ENCODE measurements around the gene TEX35.

Gene TEX35

GRCh38 chr1:178560871-178561376 is 48.0 kb downstream of the TEX35 start:
- DNase-seq (ENCODE audit: extremely low spot score): no peak
- ChIA-PET POLR2A (no interaction called here), CTCF (no interaction called here)
- TF ChIP-seq FOXK2 (IDR thresholded peaks at IDR 0.05) (no peak), SP1 (IDR thresholded peaks at IDR 0.05) (no peak), NFRKB (IDR thresholded peaks at IDR 0.05) (no peak), FOXA1 (IDR thresholded peaks at IDR 0.05) (no peak), HDGF (IDR thresholded peaks at IDR 0.05; ENCODE audit: borderline replicate concordance) (no peak), ZNF384 (IDR thresholded peaks at IDR 0.05) (no peak), LEF1 (IDR thresholded peaks at IDR 0.05; ENCODE audit: borderline replicate concordance) (no peak), BHLHE40 (IDR thresholded peaks at IDR 0.05; ENCODE audit: borderline replicate concordance) (no peak), TARDBP (IDR thresholded peaks at IDR 0.05) (no peak), ELF4 (IDR thresholded peaks at IDR 0.05) (no peak), SUZ12 (IDR thresholded peaks at IDR 0.05) (no peak), CTBP1 (IDR thresholded peaks at IDR 0.05; ENCODE audit: borderline replicate concordance) (no peak), L3MBTL2 (conservative IDR thresholded peaks at IDR 0.05) (no peak), ARNT (IDR thresholded peaks at IDR 0.05) (no peak), FOXM1 (IDR thresholded peaks at IDR 0.05; ENCODE audit: borderline replicate concordance) (no peak)
- TF ChIP-seq, protein P1, sequence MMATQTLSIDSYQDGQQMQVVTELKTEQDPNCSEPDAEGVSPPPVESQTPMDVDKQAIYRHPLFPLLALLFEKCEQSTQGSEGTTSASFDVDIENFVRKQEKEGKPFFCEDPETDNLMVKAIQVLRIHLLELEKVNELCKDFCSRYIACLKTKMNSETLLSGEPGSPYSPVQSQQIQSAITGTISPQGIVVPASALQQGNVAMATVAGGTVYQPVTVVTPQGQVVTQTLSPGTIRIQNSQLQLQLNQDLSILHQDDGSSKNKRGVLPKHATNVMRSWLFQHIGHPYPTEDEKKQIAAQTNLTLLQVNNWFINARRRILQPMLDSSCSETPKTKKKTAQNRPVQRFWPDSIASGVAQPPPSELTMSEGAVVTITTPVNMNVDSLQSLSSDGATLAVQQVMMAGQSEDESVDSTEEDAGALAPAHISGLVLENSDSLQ (IDR thresholded peaks at IDR 0.05): no peak

DNA sequence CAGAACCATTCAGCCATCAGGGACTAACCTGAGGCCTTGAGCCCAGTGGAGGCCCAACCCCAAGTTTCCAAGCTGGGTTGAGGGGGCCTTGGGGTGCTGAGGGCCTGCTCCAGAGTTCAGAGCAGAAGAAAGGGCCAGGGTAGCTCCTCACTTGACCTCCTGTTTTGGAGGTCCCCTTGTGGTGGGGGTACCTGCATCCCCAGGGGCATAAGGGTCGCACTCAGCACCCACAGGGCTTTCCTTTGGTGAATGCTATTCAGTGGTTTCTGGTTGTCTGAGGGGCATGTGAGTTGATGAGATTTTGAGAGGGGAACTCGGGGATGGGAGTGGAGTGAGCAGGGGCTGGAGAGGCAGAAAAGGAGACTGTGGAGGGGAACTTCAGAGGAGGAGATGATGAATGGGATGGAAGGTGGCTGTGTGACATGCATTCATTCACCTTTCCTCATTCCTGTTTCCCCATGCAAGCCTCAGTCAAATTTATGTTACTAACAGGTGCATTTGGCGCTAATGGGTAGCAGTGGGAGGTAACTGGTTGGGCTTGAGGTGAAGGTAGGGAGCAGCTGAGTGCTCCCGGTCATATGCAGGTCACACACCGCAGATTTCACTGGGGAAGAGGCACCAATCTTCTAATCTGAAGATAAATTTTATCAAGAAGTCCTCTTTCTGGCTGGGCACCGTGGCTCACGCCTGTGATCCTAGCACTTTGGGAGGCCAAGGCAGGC is 50.4 kb downstream of the TEX35 start:
- ChIA-PET POLR2A (no interaction called here), CTCF (no interaction called here)
- DNase-seq (ENCODE audit: extremely low spot score): no peak
- TF ChIP-seq TARDBP (IDR thresholded peaks at IDR 0.05): no peak
- no peak for TF ChIP-seq CTBP1 (IDR thresholded peaks at IDR 0.05; ENCODE audit: borderline replicate concordance)
- TF ChIP-seq FOXK2 (IDR thresholded peaks at IDR 0.05): no peak
- no peak for TF ChIP-seq FOXM1 (IDR thresholded peaks at IDR 0.05; ENCODE audit: borderline replicate concordance)
- TF ChIP-seq L3MBTL2 (conservative IDR thresholded peaks at IDR 0.05): no peak
- TF ChIP-seq SUZ12 (IDR thresholded peaks at IDR 0.05): no peak
- no peak for TF ChIP-seq SP1 (IDR thresholded peaks at IDR 0.05)
- TF ChIP-seq, protein P1 (IDR thresholded peaks at IDR 0.05): no peak
- no peak for TF ChIP-seq HDGF (IDR thresholded peaks at IDR 0.05; ENCODE audit: borderline replicate concordance)
- no peak for TF ChIP-seq NFRKB (IDR thresholded peaks at IDR 0.05)
- TF ChIP-seq ZNF384 (IDR thresholded peaks at IDR 0.05): no peak
- TF ChIP-seq LEF1 (IDR thresholded peaks at IDR 0.05; ENCODE audit: borderline replicate concordance): no peak
- no peak for TF ChIP-seq FOXA1 (IDR thresholded peaks at IDR 0.05)
- TF ChIP-seq ARNT (IDR thresholded peaks at IDR 0.05): no peak

- CTCF ChIA-PET: interaction anchor here (1.0 kb wide), 1 partner anchor 31 kb away, joined by 10 read pairs; no protein-coding TSS in a partner anchor
- no peak for DNase-seq (ENCODE audit: extremely low spot score)
- TF ChIP-seq FOXA1 (IDR thresholded peaks at IDR 0.05) (no peak), TARDBP (IDR thresholded peaks at IDR 0.05) (no peak)
- POLR2A ChIA-PET: no interaction called here
Measured at GRCh38 chr1:178564086-178564782, 51.3 kb downstream of the TEX35 start.

DNA sequence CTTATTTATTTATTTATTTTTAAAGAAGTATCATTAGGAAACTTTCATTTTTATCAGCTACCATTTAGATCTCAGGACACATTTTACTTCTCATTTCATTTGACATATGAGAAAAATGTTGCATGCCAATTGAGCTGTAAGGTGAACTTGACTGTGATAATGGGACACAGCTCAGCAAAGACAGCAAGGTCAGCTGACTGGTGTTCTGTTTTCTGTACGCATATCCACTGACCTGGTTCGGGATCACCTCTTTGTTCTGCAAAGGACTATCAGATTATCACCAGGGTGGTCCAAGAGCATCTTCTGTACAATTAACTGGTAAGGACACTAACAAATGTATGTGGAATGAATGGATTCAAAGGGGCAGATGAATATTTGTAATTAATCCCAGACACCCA is 51.9 kb downstream of the TEX35 start:
- DNase-seq (ENCODE audit: extremely low spot score): no peak
- TF ChIP-seq TARDBP (IDR thresholded peaks at IDR 0.05) (no peak), FOXA1 (IDR thresholded peaks at IDR 0.05) (no peak), NFRKB (IDR thresholded peaks at IDR 0.05) (no peak), FOXM1 (IDR thresholded peaks at IDR 0.05; ENCODE audit: borderline replicate concordance) (no peak), ZNF384 (IDR thresholded peaks at IDR 0.05) (no peak), SP1 (IDR thresholded peaks at IDR 0.05) (no peak), CTBP1 (IDR thresholded peaks at IDR 0.05; ENCODE audit: borderline replicate concordance) (no peak), FOXK2 (IDR thresholded peaks at IDR 0.05) (no peak), SUZ12 (IDR thresholded peaks at IDR 0.05) (no peak), L3MBTL2 (conservative IDR thresholded peaks at IDR 0.05) (no peak), ARNT (IDR thresholded peaks at IDR 0.05) (no peak), HDGF (IDR thresholded peaks at IDR 0.05; ENCODE audit: borderline replicate concordance) (no peak), LEF1 (IDR thresholded peaks at IDR 0.05; ENCODE audit: borderline replicate concordance) (no peak)
- TF ChIP-seq, protein P1 (IDR thresholded peaks at IDR 0.05): no peak
- POLR2A ChIA-PET: no interaction called here
- CTCF ChIA-PET: interaction anchor here (1.0 kb wide), 1 partner anchor 31 kb away, joined by 10 read pairs; no protein-coding TSS in a partner anchor

DNA sequence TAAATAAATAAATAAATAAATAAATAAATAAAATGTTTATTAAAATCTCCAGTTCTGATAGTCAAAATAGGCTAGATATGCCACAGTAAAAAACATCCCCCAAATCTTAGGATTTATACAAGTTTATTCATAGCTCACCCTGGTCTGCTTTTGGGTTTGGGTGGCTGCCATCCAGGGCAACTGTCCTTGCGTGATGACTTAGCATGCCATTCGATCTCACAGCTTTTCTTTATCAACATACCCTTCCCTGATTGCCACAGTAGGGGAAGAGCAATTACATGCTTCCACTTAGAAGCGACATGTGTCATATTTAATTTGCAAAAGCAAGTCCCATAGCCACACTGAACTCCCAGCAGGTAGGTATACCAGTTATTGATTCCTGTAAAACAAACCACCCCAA is 52.7 kb downstream of the TEX35 start:
- CTCF ChIA-PET: no interaction called here
- POLR2A ChIA-PET: no interaction called here
- no peak for TF ChIP-seq ELF4 (IDR thresholded peaks at IDR 0.05)
- DNase-seq (ENCODE audit: extremely low spot score): no peak

- TF ChIP-seq CTBP1 (IDR thresholded peaks at IDR 0.05; ENCODE audit: borderline replicate concordance): no peak
- TF ChIP-seq FOXM1 (IDR thresholded peaks at IDR 0.05; ENCODE audit: borderline replicate concordance): no peak
- TF ChIP-seq, protein P1 (IDR thresholded peaks at IDR 0.05): no peak
- no peak for TF ChIP-seq LEF1 (IDR thresholded peaks at IDR 0.05; ENCODE audit: borderline replicate concordance)
- no peak for TF ChIP-seq TARDBP (IDR thresholded peaks at IDR 0.05)
- no peak for TF ChIP-seq NFRKB (IDR thresholded peaks at IDR 0.05)
- TF ChIP-seq ZNF384 (IDR thresholded peaks at IDR 0.05): no peak
- TF ChIP-seq FOXA1 (IDR thresholded peaks at IDR 0.05): no peak
- TF ChIP-seq ARNT (IDR thresholded peaks at IDR 0.05): no peak
- no peak for TF ChIP-seq L3MBTL2 (conservative IDR thresholded peaks at IDR 0.05)
- TF ChIP-seq BHLHE40 (IDR thresholded peaks at IDR 0.05; ENCODE audit: borderline replicate concordance): no peak
- TF ChIP-seq SUZ12 (IDR thresholded peaks at IDR 0.05): no peak
- TF ChIP-seq HDGF (IDR thresholded peaks at IDR 0.05; ENCODE audit: borderline replicate concordance): no peak
- no peak for TF ChIP-seq ELF4 (IDR thresholded peaks at IDR 0.05)
- TF ChIP-seq SP1 (IDR thresholded peaks at IDR 0.05): no peak
- TF ChIP-seq FOXK2 (IDR thresholded peaks at IDR 0.05): no peak
- CTCF ChIA-PET: no interaction called here
- POLR2A ChIA-PET: no interaction called here
- DNase-seq (ENCODE audit: extremely low spot score): no peak
Measured at GRCh38 chr1:178566187-178566586, 53.3 kb downstream of the TEX35 start.
